Activated T-cell treated with anti-CD3 and anti-CD28 coated beads for 1 hour (primary cell): ENCODE results near the gene PLAGL2.

ENCODE experiments used
- DNase-seq: peaks from one replicate; pipeline ENCODE4 v3.0.0-alpha.2; 2020; ENCODE audit warnings: low read depth

Gene PLAGL2

DNA sequence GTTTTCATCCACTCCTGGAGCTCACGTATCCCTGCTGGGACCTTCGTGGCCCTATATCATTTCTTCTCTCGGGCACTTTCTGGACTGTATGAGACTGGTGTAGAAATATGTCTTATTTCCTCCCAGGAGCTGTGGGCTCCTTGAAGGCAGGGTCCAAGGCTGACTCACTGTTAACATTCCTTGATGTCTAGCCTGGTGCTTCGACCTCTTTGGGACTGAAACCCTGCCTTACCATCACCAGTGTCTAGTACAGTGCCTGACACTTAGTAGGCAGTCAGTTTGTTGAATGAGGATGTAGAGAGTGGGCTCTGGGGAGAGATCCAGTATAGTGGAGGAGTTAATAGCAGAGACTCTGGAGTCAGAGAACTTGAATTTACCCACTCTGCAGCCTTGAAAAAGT is 23.7 kb upstream of the PLAGL2 start:
- DNase-seq, result no peak

- no peak for DNase-seq
These were observed 23.2 kb upstream of the PLAGL2 start for GRCh38 chr20:32230707-32231106.

DNA sequence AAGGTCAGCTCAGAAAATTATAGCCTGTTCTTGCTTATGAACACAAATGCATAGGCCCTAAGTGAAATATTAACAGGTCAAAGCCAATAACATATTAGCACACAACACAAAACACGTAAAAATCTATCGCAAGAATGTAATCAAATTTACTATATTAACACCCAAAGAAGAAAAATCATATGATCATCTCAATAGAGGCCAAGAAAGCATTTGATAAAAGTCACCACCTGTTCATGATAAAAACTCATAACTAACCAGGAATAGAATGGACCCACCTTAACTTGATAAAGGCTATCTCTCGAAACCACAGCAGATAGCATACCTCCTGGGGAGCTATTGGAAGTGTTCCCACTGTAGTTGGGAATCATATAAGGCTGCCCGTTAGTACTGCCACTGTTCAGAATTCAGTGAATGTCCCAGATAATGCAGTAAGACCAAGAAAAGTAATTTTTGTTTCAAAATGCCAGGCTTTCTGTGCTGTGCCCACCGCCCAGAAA is 21.8 kb upstream of the PLAGL2 start:
- DNase-seq, result no peak

DNA sequence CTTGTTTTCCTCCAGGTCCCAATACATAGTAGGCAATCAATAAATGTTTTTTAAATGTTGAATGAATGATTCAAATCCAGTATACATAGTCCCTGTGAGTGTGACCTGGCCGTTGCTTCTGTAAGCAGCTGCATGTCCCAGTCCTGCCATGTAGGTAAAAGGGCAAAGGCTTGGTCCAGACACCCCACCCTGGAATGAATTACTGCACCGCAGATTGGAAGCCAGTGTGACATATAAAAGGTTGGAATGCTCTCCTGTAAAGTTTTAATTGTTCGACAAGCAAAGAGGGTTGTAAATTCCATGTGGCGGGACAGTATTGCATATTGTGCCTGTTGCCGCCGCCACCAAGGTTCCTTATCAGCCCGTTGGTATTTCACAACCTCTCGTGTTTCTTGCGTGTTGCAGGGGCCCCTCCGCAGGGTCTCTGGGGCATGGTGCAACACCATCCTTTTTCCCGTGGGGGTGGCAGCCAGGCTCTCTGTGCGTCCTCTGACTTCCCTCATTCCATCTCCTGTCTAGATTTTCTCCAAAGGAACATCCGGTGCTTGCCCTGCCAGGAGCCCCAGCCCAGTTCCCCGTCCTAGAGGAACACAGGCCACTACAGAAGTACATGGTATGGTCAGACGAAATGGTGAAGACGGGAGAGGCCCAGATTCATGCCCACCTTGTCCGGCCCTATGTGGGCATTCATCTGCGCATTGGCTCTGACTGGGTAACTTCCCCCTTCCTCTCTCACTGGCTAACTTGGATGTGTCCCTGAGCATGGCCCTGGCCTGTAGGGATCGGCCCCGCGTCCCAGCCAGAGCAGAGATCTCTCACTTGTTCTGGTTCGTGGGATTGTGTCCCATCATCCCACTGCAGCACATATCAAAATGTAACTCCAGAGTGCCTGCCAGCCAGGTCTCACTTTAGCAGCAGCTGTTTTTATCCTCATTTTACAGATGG is 20.5 kb upstream of the PLAGL2 start:
- DNase-seq, result no peak

DNA sequence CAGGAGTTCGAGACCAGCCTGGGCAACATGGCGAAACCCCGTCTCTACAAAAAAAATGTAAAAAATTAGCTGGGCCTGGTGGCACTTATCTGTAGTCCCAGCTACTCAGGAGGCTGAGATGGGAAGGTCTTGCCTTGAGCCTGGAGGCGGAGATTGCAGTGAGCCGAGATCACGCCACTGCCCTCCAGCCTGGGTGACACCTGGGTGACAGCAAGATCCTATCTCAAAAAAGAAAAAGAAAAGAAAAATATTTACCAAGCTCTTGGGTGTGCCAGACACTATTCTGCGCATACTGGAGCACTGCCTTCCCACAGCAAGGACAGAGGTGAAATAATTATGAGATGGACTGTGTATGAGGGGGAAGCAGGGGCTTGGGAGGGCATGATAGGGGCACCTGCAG is 19.8 kb upstream of the PLAGL2 start:
- no peak for DNase-seq

GRCh38 chr20:32226391-32226790 is 18.8 kb upstream of the PLAGL2 start:
- no peak for DNase-seq

DNA sequence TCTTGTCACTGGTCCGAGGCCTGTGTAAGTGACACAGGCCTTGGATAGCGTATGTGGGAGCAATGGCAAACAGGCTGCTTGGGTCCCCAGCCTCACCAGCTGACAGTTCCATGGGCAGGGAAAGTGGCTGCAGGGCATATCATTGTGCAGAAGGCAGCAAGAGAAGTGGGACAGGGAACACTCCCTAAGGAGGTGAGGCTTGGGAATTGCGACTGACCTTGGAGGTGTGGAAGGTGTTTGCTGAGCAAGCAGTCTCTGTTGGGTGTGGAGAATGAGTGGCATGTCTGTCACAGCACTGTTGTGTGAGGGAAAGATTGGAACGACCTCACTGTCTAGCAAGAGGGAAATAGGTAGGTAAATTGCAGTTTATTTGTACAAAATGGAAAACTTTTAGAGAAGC is 16.9 kb upstream of the PLAGL2 start:
- DNase-seq, result no peak

DNA sequence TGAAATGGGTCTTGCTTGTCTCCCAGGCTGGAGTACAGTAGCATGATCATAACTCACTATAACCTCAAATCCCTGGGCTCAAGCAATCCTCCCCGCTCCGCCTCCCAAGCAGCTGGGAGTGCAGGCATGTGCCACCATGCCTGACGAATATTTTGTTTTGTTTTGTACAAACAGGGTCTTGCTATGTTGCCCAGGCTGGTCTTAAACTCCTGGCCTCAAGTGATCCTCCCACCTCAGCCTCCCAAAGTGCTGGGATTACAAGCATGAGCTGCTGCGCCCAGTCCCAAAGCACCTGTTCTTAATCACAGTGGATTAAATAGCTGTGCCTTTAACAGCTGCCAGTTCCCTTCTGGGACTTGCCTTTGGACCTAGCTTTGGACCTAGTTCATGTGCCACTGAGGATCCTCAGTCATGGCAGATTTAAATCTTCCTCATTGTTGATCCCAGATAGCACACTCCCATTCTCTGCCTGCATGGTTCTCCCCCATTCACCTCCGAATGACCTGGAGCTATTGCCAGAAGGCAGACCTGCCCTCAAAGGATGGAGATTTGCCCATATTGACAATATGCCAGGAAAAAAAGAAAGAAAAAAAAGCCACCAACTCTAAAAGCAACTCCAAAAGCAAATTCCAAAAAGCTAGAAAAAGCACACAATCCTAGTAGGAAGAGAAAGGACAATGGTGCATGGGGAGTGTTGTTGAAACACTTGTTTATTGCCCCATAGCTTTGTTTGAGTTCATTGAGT is 10.8 kb upstream of the PLAGL2 start:
- DNase-seq, result no peak

DNA sequence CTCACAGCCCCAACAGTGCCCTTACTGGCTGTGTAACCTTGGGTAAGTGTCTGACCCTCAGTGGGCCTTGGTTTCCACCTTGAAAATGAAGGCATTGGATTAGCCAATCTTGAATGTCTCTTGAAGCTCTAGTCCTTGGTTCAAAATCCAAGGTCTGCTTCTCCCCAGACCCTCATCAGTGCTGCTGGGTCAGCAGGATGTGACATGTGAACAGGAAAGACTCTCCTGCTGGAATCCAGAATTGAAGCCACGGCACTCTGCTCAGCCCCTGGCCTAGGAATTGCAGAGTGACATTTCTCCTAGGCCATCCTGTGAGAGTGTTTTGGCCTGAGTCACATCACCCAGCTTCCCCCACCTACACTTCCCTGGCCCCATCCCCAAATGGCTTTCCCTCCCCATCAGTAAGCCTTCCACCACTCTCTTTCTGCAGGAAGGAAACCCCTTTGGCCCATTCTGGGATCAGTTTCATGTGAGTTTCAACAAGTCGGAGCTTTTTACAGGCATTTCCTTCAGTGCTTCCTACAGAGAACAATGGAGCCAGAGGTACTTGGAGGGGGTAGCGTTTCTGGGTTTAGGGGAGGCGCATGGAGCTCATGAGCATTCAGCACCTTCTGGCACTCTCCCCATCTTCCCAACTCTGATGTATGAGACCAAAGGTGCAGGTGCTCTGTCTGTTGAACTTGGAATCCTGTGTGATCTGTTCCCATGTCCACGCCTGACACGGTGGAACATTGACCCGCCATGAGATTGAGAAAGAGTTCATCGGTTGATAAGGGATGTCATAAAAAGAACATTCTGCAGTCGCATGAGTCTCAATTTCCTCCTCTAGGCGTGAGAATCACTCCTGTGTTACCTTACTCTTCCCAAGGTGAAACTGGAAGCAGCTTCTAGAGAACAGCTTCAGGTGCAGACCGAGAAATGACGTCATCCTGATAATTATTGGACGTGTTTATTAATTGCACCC is 8.9 kb upstream of the PLAGL2 start:
- no peak for DNase-seq

GRCh38 chr20:32215729-32216128 is 8.2 kb upstream of the PLAGL2 start:
- DNase-seq, result no peak

GRCh38 chr20:32215147-32215546 is 7.6 kb upstream of the PLAGL2 start:
- DNase-seq, result no peak

GRCh38 chr20:32213870-32214269 is 6.3 kb upstream of the PLAGL2 start:
- DNase-seq, result no peak

DNA sequence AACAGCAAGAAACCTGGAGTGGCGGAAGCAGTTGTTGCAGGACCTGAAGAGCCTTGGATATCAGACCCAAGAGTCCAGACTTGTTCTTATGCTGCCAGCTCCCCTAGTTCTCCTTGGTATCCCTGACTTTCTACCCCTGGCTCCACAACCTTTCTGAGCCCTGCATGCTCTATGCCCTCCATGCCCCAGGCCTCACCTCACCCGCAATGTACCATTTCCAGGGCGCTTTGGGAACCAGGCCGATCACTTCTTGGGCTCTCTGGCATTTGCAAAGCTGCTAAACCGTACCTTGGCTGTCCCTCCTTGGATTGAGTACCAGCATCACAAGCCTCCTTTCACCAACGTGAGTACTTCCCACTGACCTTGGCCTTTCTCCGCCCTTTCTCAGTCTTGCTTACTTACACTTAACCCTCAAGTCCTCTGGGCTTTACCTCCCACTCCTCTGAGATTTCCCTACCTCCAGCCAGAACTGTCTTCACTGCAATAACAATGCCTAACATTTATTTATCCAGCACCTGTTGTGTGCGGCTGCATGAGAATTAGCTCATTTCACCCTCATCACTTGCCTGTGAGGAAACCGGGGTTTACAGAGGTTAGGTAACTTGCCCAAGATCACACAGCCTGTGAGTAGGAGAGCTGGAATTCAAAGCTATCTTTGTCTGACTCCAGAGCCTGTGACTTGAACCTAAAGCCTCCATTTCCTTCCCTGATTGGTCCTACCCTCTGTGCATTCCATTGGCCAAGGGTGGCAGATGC is 2.5 kb upstream of the PLAGL2 start:
- no peak for DNase-seq

DNA sequence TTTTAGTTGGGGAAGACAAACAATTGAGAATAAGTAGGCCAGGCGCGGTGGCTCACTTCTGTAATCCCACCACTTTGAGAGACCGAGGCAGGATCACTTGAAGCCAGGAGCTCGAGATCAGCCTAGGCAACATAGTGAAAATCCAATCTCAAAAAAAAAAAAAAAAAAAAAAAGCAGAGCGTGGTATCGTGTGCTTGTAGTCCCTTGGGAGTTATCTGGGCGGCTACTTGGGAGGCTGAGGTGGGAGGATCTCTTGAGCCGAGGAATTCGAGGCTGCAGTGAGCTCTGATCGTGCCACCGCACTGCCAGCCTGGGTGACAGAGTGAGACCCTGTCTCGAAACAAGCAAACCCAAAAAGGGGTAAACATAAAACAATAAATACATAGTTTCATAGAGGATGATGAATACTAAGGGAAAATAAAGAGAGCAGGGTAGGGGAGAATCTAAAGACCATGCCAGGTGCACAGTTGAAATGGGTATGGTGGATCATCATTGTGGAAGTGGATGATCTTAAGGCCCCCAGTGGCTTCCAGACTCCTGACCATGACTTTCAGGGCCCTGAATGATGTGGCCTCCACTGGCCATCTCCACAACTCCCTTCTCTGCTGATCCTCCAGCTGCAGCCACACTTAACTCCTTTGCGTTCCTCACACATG is 1.1 kb upstream of the PLAGL2 start:
- no peak for DNase-seq

- no peak for DNase-seq
These were observed 550 bp downstream of the PLAGL2 start for GRCh38 chr20:32206760-32207625.

DNA sequence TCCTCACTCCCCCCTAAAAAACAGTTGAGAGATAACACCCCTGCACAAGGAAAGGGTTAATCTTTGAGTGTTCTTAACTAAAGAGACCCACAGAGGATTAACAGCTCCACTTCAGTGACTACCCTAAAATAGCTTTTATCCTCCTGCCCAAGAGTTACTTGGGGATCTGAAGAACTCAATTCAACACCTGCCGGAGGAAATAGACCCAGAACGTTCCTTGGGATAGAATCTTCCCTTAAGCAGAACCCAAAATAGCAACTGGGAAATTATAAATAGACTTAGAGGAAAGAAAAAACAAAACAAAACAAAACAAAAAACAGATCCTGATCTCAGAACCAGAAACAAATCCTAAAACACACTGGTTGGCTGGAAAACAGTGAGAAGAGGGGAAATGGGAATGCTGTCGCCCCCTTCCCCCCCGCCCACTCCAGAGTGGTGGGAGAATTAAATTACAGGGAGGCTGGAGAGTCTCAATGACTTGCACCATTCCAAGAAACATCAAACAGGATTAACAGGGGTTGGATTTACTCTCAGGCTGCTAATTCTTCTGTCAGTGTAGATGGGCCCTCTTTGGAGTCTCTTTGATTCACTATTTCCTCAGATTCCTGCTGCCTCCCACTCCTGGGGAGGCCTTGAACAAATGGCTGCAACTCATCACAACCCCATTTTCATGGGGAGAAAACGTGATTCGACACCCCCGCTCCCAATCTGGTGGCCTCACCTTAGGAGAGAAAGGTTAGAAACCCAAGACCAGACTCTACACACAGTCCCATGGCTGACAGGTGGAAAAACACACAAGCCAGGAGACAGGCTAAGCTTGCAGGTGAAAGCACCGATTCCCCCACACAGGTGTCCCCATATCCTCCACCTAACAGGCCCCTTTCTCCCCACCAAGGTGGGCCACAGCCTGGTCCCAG is 1.4 kb downstream of the PLAGL2 start:
- DNase-seq, result no peak

GRCh38 chr20:32205110-32205842 is 2.3 kb downstream of the PLAGL2 start:
- no peak for DNase-seq
